Karpas-422 (cell line): Measurements from ENCODE around the gene USP27X. TPM values are rescaled to one million over a fixed set of nuclear protein-coding genes. Genes with fewer than 3 reads are reported as not detected.

Experiments
- DNase-seq: peaks from one replicate; pipeline ENCODE4 v3.0.0-alpha.2; 2015
- H2AFZ ChIP-seq: fragments of 200-600 bp; sonication (generic); 2 replicates; pipeline ENCODE4 v1.6.1; 2014; ENCODE audit warnings: antibody characterized with exemption, low read length, mixed read lengths
- H3K27ac ChIP-seq: fragments of 200-600 bp; sonication (generic); 2 replicates; pipeline ENCODE4 v1.5.1; 2014; ENCODE audit warnings: mild to moderate bottlenecking, low read length, moderate library complexity
- H3K27me3 ChIP-seq: fragments of 200-600 bp; sonication (generic); 2 replicates; pipeline ENCODE4 v1.6.1; 2014; ENCODE audit warnings: low read length, mixed read lengths
- H3K36me3 ChIP-seq: fragments of 200-600 bp; sonication (generic); 2 replicates; pipeline ENCODE4 v1.6.1; 2014; ENCODE audit warnings: low read length, mixed read lengths; ENCODE audit not compliant: insufficient read depth
- H3K4me1 ChIP-seq: fragments of 200-600 bp; sonication (generic); 2 replicates; pipeline ENCODE4 v1.6.1; 2014; ENCODE audit warnings: mild to moderate bottlenecking, low read length, mixed read lengths
- H3K4me2 ChIP-seq: fragments of 200-600 bp; sonication (generic); 2 replicates; pipeline ENCODE4 v1.6.1; 2014; ENCODE audit warnings: low read length, low read depth, mild to moderate bottlenecking; ENCODE audit not compliant: poor library complexity, severe bottlenecking
- H3K4me3 ChIP-seq: fragments of 200-600 bp; sonication (generic); 2 replicates; pipeline ENCODE4 v1.5.1; 2014; ENCODE audit warnings: mild to moderate bottlenecking, antibody characterized with exemption, low read length, mixed read lengths
- H3K79me2 ChIP-seq: fragments of 200-600 bp; sonication (generic); 2 replicates; pipeline ENCODE4 v1.6.1; 2014; ENCODE audit warnings: mild to moderate bottlenecking, low read length, mixed read lengths
- H3K9ac ChIP-seq: fragments of 200-600 bp; sonication (generic); 2 replicates; pipeline ENCODE4 v1.6.0; 2014; ENCODE audit warnings: low read length
- H3K9me2 ChIP-seq: fragments of 200-600 bp; sonication (generic), shearing (Covaris generic); replicated peaks from 2 replicates; pipeline ENCODE4 v1.6.0; 2014; ENCODE audit warnings: mild to moderate bottlenecking, low read length, moderate library complexity; ENCODE audit not compliant: insufficient read depth
- H3K9me3 ChIP-seq: fragments of 300-700, 200-600 bp; sonication (generic); 2 replicates; pipeline ENCODE4 v1.6.1; 2014; ENCODE audit warnings: low read length, mixed read lengths
- H4K20me1 ChIP-seq: fragments of 200-600 bp; sonication (generic); 2 replicates; pipeline ENCODE4 v1.6.1; 2014; ENCODE audit warnings: mild to moderate bottlenecking, antibody characterized with exemption, low read length, low read depth; ENCODE audit not compliant: insufficient read depth
- total RNA-seq: library from RNA; depleted of rRNA; stranded (reverse); fragments of >200 nt; shearing (Covaris generic); gene quantifications from 2 replicates; pipeline ENCODE4 v1.2.3, GENCODE V29; 2014; ENCODE audit warnings: low replicate concordance; rRNA removed

Gene USP27X
- total RNA-seq, 1 experiment from 2014 or later: not detected

DNA sequence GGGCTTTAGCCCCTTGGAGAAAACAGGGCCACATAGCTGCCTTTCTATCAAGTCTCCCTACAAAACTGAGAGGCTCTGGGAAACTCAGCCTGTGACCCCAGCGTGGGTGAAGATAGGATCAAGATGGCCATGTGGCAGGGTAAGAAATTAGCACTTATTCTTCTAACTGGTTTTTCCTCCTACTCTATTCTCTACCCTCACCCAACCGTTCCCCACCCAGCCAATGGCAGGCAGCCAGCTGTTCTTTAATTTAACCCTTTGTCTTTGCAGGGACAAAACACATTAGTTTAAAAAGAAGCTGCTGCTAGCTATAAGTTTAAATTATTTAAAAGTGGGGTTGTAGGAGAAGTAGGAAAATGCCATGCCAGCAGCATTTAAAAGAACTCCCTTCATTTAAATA lies 45.9 kb downstream of the USP27X start:
- Histone ChIP-seq H3K27me3 (no peaks in the 10 kb centered on the region), H2AFZ (no peak overlapping the region), H3K79me2 (no peaks in the 10 kb centered on the region), H3K4me2 (no peak overlapping the region), H3K9me3 (no peaks in the 10 kb centered on the region), H3K36me3 (no peaks in the 10 kb centered on the region), H3K4me3 (no peak overlapping the region), H4K20me1 (no peaks in the 10 kb centered on the region), H3K9me2 (no peaks in the 10 kb centered on the region), H3K4me1 (peaks cover 14% of the 10 kb centered on the region), H3K9ac (no peak overlapping the region), H3K27ac (no peak overlapping the region)
- no peak for DNase-seq

- no peaks in the 10 kb centered on the region for H3K27me3 ChIP-seq
- no peak for DNase-seq
- H3K4me2 ChIP-seq: no peak overlapping the region
- H4K20me1 ChIP-seq: no peaks in the 10 kb centered on the region
- no peak overlapping the region for H3K4me3 ChIP-seq
- no peak overlapping the region for H3K9ac ChIP-seq
- H2AFZ ChIP-seq: no peak overlapping the region
- H3K9me2 ChIP-seq: no peaks in the 10 kb centered on the region
- H3K36me3 ChIP-seq: no peaks in the 10 kb centered on the region
- no peak overlapping the region for H3K27ac ChIP-seq
- H3K79me2 ChIP-seq: no peaks in the 10 kb centered on the region
- H3K9me3 ChIP-seq: no peaks in the 10 kb centered on the region
- H3K4me1 ChIP-seq: no peaks in the 10 kb centered on the region
Measured at GRCh38 chrX:49930039-49930438, 50.8 kb downstream of the USP27X start.

Other genes with a start within 250 kb of the USP27X start
- gene PAGE1, start 183.5 kb upstream of the USP27X start, total RNA-seq: not detected in 2 replicates
- not detected in 2 replicates for gene PAGE4, start 50.2 kb upstream of the USP27X start, total RNA-seq
- gene CLCN5, start 43.1 kb downstream of the USP27X start, total RNA-seq: 5.5 and 8.1 TPM in 2 replicates